Mucosa of rectum (tissue), 2 donors: ENCODE measurements around the gene CD72.

Experiments
- H3K27ac ChIP-seq, 2 donors: one replicate each; pipeline ENCODE4 v1.7.0; 2013; ENCODE audit warnings: inconsistent platforms in 2 of 2, low read depth in 2 of 2, low read length in 2 of 2
- H3K27me3 ChIP-seq, 2 donors: one replicate each; pipeline ENCODE4 v1.7.0; 2013; ENCODE audit warnings: low read length in 2 of 2; ENCODE audit not compliant: control insufficient read depth in 2 of 2, insufficient read depth in 2 of 2
- H3K36me3 ChIP-seq, 2 donors: one replicate each; pipeline ENCODE4 v1.7.0; 2013; ENCODE audit warnings: low read length in 2 of 2; ENCODE audit not compliant: control insufficient read depth in 2 of 2, insufficient read depth in 2 of 2
- H3K4me1 ChIP-seq, 2 donors: one replicate each; pipeline ENCODE4 v1.7.0; 2013; ENCODE audit warnings: low read length in 2 of 2, mild to moderate bottlenecking in 1 of 2; ENCODE audit not compliant: control insufficient read depth in 2 of 2, insufficient read depth in 2 of 2
- H3K4me3 ChIP-seq, 2 donors: one replicate each; pipeline ENCODE4 v1.7.0; 2013; ENCODE audit warnings: low read length in 2 of 2
- H3K9ac ChIP-seq, 2 donors: one replicate each; pipeline ENCODE4 v1.7.0; 2013; ENCODE audit warnings: low read length in 2 of 2, low read depth in 1 of 2, mild to moderate bottlenecking in 1 of 2
- H3K9me3 ChIP-seq, 2 donors: one replicate each; pipeline ENCODE4 v1.7.0; 2013; ENCODE audit warnings: low read length in 2 of 2; ENCODE audit not compliant: control insufficient read depth in 2 of 2
- donor health status: healthy.
- donor health status: Normal muscosa, but diverticular disease.

Gene CD72

DNA sequence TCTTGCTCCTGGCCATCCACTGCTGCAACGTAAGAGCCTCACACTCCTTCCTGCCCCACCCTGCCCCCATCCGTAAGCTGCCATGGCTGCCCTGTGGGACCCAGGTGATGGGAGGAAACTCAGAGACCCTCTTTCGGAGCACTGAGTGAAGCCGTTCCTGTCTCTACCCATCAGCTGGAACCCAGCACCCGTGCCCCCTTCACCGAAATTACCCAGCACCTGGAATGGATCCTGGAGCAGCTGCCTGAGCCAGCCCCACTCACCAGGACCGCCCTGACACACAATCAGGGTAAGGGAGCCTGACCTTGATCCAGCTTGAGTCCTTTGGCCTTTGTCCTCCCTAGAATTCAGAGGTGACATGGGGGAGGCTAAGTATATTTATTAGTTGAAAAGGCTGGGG, 10.0 kb downstream of the CD72 start:
- peaks cover 9 to 24% of the 10 kb centered on the region in 2 donors for H3K36me3 ChIP-seq
- H3K4me1 ChIP-seq, result peaks cover 19 to 20% of the 10 kb centered on the region in 2 donors
- H3K27ac ChIP-seq, result no peak overlapping the region

DNA sequence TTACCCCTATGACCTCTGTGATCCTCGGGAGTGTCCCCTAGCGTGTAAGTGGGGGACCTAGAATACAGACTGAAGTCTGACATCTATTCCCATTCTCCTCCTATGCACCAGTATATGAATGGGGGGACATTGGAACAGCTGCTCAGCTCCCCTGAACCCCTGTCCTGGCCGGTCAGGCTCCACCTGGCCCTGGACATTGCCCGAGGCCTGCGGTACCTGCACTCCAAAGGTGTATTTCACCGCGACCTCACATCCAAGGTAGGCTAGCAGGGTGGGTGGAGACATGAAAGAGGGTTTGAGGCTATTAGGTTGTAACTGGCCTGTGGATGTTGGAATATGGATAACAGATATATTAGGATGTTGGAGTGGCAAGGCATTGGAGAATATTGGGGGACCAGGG, 11.5 kb downstream of the CD72 start:
- no peak overlapping the region for H3K27ac ChIP-seq

More for the DNA sequence above, 10.0 kb downstream of the CD72 start:
- no peaks in the 10 kb centered on the region for H3K27me3 ChIP-seq
- H3K9me3 ChIP-seq, result no peaks in the 10 kb centered on the region
- no peak overlapping the region for H3K9ac ChIP-seq
- no peak overlapping the region for H3K4me3 ChIP-seq

DNA sequence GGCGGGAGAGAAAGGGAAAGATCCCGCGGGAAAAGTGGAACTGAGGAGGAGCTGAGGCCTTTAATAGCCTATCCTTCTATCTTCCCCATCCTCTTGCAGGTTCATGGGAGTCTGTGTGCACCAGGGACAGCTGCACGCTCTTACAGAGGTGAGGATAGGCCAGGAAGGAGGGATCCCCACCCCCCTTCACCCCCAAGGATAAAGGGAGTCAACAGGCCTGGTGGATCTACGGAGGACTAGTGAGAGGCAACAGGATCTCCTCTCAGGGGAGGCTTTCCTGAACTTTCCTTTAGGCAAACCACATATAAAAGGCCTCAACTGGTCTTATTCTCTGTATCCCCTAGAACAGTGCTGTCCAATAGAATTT, 12.1 kb downstream of the CD72 start:
- Histone ChIP-seq H3K4me1 (peaks cover 22 to 24% of the 10 kb centered on the region in 2 donors), H3K27me3 (no peaks in the 10 kb centered on the region), H3K9ac (peak overlapping the region; percentile 65 to 79), H3K9me3 (no peaks in the 10 kb centered on the region), H3K4me3 (peak overlapping the region; percentile 72 to 75), H3K27ac (peak overlapping the region in 1 of 2 donors; percentile 70), H3K36me3 (peaks cover 9 to 24% of the 10 kb centered on the region in 2 donors)

More for the DNA sequence above, 11.5 kb downstream of the CD72 start:
- H3K9me3 ChIP-seq, result no peaks in the 10 kb centered on the region
- H3K4me1 ChIP-seq, result peaks cover 22 to 24% of the 10 kb centered on the region in 2 donors
- H3K9ac ChIP-seq, result no peak overlapping the region
- no peak overlapping the region for H3K4me3 ChIP-seq
- H3K27me3 ChIP-seq, result no peaks in the 10 kb centered on the region
- peaks cover 9 to 24% of the 10 kb centered on the region in 2 donors for H3K36me3 ChIP-seq

DNA sequence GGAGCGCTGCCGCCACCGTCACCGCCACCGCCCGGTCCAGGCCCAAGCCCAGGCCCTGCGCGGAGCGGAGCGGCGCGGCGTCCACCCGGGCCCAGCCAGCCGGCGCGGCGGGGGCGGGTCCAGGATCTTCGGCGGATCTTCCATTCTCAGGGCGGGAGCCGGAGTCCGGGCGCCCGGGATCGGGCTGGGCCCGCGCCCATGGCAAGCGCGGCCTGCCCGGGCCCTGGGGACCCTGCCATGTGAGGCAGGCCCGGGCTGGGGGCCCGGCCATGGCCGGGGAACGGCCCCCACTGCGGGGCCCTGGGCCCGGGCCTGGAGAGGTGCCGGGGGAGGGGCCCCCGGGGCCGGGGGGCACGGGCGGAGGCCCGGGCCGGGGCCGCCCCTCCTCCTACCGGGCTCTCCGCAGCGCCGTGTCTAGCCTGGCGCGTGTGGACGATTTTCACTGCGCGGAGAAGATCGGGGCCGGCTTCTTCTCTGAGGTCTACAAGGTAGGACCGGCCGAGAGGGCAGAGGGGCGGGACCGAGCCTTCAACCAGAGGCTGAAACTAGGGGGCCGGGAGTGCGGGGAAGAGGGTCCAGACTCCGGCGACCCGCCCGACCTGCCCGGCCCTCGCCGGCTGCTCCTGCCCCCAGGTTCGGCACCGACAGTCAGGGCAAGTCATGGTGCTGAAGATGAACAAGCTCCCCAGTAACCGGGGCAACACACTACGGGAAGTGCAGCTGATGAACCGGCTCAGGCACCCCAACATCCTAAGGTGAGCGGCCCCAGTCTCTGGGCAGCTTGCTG, 12.7 kb downstream of the CD72 start:
- H3K27ac ChIP-seq, result peak overlapping the region; percentile 54 to 70
- H3K27me3 ChIP-seq, result no peaks in the 10 kb centered on the region
- peak overlapping the region; percentile 72 to 75 for H3K4me3 ChIP-seq
- H3K9ac ChIP-seq, result peak overlapping the region; percentile 65 to 79
- peaks cover 9 to 24% of the 10 kb centered on the region in 2 donors for H3K36me3 ChIP-seq
- H3K4me1 ChIP-seq, result peaks cover 22 to 24% of the 10 kb centered on the region in 2 donors
- no peaks in the 10 kb centered on the region for H3K9me3 ChIP-seq

DNA sequence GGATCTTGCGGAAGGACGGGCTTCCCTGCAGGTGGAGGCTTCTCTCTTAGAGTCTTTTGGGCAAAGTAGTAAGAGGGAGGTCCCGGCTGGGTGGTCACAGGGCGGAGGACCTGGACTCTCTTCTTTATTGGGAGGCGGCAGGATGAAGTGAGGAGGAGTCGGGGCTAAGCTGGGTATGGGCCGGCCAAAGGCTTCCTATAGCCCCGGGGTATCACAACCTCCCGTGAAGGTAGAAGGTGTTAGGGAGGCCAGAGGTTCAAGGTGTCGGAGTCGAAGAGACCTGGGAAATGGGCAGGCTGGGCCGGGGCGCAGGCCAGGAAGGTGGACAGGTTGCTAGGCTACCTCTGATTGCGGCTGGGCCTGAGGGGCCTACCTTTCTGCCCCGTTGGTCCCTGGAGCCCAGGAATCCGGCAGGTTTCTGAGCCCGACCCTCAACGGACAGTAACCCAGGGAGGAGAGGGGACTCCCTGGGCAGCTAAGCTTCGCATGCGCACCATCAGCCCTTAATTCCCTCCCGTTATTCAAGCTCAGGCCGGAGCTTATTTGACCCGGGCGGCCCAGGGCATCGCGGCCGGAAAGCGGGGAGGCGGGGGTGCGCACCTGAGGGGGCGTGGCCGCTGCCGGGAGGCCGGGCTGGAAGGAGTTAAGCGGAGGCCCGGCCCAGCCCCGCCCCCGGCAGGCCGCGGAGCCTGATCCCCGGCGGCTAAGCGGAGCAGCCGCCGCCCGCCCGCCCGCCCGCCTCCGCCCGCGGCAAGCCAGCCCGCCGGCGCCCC, 13.4 kb downstream of the CD72 start, which contains the start of gene TESK1:
TESK1 (plus strand) TSS at position 685 of the 773 bp plus-strand sequence. CDS start 358 bp downstream, outside the sequence.
- Histone ChIP-seq H3K4me1 (peaks cover 22 to 24% of the 10 kb centered on the region in 2 donors), H3K4me3 (peak within 1 kb of the TSS; percentile 94 to 97), H3K9ac (peak within 1 kb of the TSS; percentile 79 to 95), H3K27ac (peak within 1 kb of the TSS; percentile 93 to 97), H3K9me3 (no peaks in the 10 kb centered on the region), H3K27me3 (no peaks in the 10 kb centered on the region), H3K36me3 (peaks cover 9 to 20% of the 10 kb centered on the region in 2 donors)

DNA sequence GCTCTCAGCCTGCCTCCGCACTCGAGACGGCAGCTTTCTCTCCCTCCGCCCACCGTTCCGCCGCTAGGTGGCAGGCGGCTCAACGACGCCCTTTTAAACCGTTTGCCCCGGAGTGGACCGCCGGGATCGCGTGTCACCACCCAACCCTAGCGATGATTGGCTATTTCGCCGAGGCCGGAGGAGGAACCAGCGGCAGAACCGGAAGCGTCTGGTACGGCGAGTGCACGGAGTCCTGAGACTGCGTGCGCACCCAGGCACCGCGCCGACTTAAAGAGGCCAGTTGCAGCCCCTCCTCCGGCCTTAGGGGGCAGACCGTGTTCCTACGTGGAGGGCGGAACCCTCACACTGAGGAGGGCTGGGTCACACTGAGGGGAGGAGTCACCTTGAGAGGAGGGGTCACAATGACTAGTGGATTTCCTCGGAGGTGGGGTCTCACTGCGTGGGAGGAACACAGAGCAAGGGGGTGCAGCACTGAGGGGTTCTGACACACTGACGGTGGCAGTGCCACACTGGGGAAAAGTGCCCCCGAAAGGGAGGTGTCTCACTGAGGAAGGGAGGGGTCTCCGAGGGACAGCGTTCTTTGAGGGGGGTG, 14.1 kb downstream of the CD72 start:
- Histone ChIP-seq H3K4me1 (peaks cover 22 to 24% of the 10 kb centered on the region in 2 donors), H3K36me3 (peaks cover 9 to 16% of the 10 kb centered on the region in 2 donors), H3K9ac (peak overlapping the region; percentile 81 to 95), H3K27me3 (no peaks in the 10 kb centered on the region), H3K4me3 (peak overlapping the region; percentile 94 to 97), H3K9me3 (no peaks in the 10 kb centered on the region), H3K27ac (peak overlapping the region; percentile 93 to 97)

DNA sequence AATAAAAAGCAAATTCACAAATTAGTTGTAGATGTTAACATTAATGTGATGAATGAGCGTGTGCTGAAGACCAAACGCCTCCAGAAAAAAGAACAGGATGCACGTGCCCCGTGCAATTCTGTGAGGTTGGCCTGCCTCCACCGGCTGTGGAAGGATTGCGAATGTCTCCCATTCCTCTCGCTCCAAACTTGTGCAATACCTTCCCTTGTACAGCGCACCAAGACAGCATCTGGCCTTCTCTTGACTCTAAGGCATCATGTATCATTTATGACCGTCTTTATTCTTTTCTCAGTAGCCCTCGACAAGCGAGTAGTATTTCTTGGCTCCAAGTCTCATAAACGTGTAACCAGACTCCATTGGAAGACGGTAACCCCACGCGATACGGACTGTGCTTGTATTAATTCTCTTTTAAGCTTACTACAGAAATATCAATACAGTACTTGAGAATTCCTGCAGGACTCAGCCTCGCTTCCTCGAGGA, 14.7 kb downstream of the CD72 start:
- peaks cover 7 to 15% of the 10 kb centered on the region in 2 donors for H3K36me3 ChIP-seq
- peaks cover 22 to 24% of the 10 kb centered on the region in 2 donors for H3K4me1 ChIP-seq
- H3K4me3 ChIP-seq, result peak overlapping the region; percentile 63 to 86
- H3K9me3 ChIP-seq, result no peaks in the 10 kb centered on the region
- peak overlapping the region; percentile 81 to 92 for H3K9ac ChIP-seq
- peak overlapping the region; percentile 84 to 92 for H3K27ac ChIP-seq
- H3K27me3 ChIP-seq, result no peaks in the 10 kb centered on the region

DNA sequence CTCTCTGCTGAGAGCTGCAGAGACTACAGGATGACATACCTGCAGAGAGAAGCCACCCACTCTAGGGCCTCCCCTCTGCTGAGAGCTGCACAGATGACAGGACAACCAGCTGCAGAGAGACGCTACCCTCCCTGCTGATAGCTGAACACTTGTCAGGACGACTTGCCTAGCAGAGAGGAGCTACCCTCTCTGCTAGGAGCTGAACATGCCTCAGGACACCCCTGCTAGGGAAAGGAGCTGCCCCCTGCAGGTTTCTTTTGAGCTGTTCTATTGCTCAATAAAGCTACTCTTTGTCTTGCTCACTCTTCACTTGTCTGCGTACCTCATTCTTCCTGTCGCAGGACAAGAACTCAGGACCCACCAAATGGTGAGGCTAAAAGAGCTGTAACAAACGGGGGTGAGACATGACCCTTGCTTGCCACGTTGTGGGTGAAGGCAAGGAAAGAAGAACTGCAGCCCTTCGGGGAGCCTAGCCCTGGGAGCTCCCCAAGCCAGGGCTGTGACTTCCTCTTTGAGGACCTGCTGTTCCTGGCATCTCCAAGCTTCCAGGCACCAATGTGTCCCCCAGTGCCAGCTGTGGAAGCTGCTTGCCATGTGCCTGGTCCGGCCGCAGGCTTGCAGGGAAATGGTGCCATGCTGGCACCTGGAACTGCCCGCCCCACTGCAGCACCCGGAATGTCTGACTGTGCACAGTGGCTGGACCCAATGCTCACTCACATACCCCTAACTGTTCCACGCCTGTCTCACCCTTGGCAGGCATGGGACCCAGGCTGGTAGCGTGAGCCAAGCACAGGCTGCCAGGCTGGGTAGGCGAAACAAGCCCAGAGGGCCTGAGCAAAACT, 18.2 kb downstream of the CD72 start:
- Histone ChIP-seq H3K27ac (no peak overlapping the region), H3K9ac (no peak overlapping the region), H3K4me3 (no peak overlapping the region), H3K9me3 (no peaks in the 10 kb centered on the region), H3K4me1 (peaks cover 9 to 13% of the 10 kb centered on the region in 2 donors), H3K36me3 (no peaks in the 10 kb centered on the region), H3K27me3 (no peaks in the 10 kb centered on the region)

DNA sequence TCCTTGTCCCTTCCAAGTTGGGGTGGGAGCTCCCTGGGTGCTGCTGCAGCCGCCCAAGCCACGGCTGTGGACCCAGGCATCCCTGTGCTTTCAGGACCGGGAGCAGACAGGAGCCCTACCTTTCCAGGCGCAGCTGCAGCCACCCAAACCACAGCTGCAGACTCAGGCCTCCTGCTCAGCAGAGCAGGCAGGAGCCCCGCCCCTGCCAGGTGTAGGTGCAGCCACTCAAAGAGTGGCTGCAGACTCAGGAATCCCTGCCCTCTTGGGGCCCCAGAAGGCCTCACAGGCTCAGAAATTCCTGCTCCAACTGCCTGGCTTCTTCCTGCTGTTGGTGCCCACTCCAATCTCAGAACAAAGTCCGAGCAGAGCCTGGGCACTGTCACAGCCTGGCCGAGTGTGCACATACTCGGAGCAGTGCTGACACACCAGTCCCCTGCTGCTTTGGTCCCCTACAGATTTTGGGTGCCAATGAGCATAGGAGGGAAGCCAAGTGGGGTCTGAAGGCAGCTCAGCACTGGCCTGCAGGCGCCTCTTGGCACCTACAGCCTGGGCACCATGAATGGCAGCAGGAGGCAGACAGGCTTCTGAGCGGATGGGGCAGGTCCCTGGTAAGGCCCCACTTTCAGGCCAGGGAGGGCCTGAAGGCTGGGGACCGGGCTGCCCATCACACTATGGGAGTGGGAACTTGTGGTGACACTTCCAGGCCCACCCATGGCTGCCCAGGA, 19.2 kb downstream of the CD72 start:
- Histone ChIP-seq H3K4me1 (peaks cover 7 to 9% of the 10 kb centered on the region in 2 donors), H3K27me3 (no peaks in the 10 kb centered on the region), H3K9ac (no peak overlapping the region), H3K9me3 (no peaks in the 10 kb centered on the region), H3K27ac (no peak overlapping the region), H3K36me3 (no peaks in the 10 kb centered on the region), H3K4me3 (no peak overlapping the region)
